Activated naive CD4-positive, alpha-beta T cell treated with anti-CD3 and anti-CD28 coated beads, Interleukin-2, amount 50 U/mL, for 24 hours (primary cell): ENCODE measurements around the gene IPO11.
A peak's percentile ranks its signal among the peaks of the same experiment; 100 is the strongest.

Experiments used
- H3K27ac Mint-ChIP-seq: one replicate; pipeline ENCODE4 v1.8.0; 2021; ENCODE audit warnings: mild to moderate bottlenecking, mixed read lengths
- H3K27me3 Mint-ChIP-seq: one replicate; pipeline ENCODE4 v1.8.0; 2021; ENCODE audit warnings: mixed read lengths
- H3K36me3 Mint-ChIP-seq: one replicate; pipeline ENCODE4 v1.8.0; 2021; ENCODE audit warnings: mixed read lengths
- H3K4me1 Mint-ChIP-seq: one replicate; pipeline ENCODE4 v1.8.0; 2021; ENCODE audit warnings: mixed read lengths
- H3K4me3 Mint-ChIP-seq: one replicate; pipeline ENCODE4 v1.8.0; 2021; ENCODE audit warnings: mild to moderate bottlenecking, mixed read lengths
- H3K9me3 Mint-ChIP-seq: one replicate; pipeline ENCODE4 v1.8.0; 2021; ENCODE audit warnings: mixed read lengths

The IPO11 gene

DNA sequence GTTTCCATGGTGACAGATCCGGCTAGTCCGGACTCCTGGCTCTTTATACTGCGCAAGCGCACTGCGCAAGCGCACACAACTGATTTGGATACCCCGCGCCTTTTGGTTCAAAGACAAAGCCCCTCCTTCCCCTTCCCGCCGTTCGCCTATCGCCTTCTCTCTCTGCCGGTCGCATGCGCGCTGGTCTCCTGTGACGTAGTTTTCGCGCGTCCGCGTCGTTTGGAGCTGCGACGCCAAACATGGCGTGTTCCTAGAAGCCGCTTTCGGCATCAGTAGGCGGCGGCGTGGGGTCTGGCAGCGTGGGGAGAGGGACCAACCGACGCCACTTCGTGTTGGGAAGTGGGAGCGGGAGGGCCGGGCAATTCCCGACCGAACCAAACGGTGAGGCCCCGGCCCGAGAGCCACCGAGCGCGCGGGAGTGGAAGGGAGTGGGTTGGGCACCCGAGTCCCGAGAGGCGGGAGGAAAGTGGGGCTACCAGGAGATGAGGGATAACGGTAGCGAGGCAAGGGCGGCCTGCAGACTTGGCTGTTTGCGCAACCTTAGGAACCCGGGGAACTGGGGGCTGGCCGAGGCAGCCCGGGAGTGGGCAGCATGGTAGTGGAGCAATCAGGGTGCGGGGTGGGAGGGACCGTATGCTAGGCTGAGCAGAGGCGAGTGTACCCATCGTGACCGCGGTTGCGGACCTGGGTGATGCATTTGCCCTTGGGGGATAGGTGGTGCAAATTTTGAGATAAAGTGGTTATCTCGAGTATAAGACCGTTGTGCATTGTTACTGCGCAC, at the start of gene IPO11:
IPO11 (plus strand) TSS at position 215 of the 781 bp plus-strand sequence. CDS start 24,517 bp downstream, outside the sequence.
- no peaks in the 10 kb centered on the region for H3K27me3 Mint-ChIP-seq
- H3K27ac Mint-ChIP-seq, result peak within 1 kb of the TSS; percentile 91
- peak within 1 kb of the TSS; percentile 95 for H3K4me3 Mint-ChIP-seq
- peaks cover 33% of the 10 kb centered on the region for H3K4me1 Mint-ChIP-seq
- peaks cover 1% of the 10 kb centered on the region for H3K36me3 Mint-ChIP-seq
- no peaks in the 10 kb centered on the region for H3K9me3 Mint-ChIP-seq

DNA sequence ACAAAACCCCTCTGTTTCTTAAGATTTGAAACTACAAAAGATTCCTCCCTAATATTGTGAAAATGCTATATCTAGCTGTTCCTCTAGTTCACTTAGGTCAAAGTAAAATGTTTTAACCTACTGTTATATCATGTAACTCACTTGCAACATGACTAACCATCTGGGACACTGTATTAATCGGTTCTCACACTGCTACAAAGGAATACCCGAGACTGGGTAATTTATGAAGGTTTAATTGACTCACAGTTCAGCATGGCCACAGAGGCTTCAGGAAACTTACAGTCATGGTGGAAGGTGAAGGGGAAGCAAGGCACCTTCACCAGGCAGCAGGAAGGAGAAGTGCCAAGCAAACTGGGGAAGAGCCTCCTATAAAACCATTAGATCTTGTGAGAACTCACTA, 43.5 kb upstream of the IPO11 start:
- Mint-ChIP-seq H3K36me3 (peaks cover 17% of the 10 kb centered on the region), H3K4me1 (peaks cover 12% of the 10 kb centered on the region), H3K9me3 (no peaks in the 10 kb centered on the region), H3K27ac (peak overlapping the region; percentile 95), H3K27me3 (no peaks in the 10 kb centered on the region), H3K4me3 (no peak overlapping the region)

DNA sequence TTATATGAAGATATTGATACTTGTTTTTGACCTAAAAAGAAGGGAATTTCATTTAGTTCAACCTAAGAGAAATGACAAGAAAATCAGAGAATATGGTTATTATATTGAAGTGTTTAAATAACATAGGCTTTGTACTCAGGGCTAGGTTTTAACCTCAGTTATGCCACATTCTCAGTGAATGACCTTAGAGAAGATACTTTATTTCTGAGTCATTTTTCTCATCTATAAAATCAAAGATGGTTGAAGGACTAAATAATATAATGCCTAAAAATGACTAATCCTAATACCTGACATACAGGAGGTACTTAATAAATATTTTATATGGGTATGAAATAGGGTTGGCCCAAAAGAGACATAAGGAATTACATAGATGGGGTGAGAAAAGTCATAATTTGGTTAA, 41.2 kb upstream of the IPO11 start:
- peaks cover 12% of the 10 kb centered on the region for H3K4me1 Mint-ChIP-seq
- H3K9me3 Mint-ChIP-seq, result no peaks in the 10 kb centered on the region
- no peaks in the 10 kb centered on the region for H3K27me3 Mint-ChIP-seq
- no peak overlapping the region for H3K4me3 Mint-ChIP-seq
- peak overlapping the region; percentile 65 for H3K27ac Mint-ChIP-seq
- H3K36me3 Mint-ChIP-seq, result peaks cover 12% of the 10 kb centered on the region

DNA sequence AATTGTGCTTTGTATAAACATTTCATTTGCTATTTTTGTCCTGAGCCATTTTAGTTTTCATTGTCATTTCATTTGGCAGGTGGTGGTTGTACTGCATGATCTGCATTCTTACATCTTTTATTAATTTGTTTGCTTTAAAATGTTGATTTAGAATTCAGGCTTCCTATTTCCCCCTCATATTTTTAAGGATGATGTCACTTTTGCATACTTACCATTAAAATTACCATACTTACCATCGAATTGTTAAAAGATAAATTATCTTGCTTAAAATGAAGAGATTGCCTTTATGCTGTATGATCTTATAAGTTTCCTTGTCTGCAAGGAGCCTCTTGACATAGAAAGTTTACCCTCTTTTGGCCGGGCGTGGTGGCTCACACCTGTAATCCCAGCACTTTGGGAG, 40.0 kb upstream of the IPO11 start:
- Mint-ChIP-seq H3K36me3 (peaks cover 9% of the 10 kb centered on the region), H3K27me3 (no peaks in the 10 kb centered on the region), H3K27ac (peak overlapping the region; percentile 41), H3K4me1 (peaks cover 12% of the 10 kb centered on the region), H3K9me3 (no peaks in the 10 kb centered on the region), H3K4me3 (no peak overlapping the region)

DNA sequence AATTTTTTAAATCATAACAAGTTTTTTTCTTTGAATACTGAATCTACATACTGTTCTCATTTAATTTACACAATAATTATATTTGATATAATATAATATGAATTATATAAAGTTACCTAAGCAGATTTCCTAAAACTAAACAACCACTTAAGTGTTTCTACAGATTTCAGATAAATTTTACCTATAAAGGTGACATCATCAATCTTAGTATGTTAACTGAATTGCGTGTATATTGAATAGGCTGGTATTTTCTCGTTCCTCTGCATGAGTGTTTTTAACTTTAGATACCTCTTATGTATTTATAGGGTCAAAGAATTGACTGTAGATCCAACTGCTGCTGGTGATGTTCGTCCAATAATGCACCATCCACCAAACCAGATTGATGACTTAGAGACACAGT, 39.2 kb upstream of the IPO11 start:
- peaks cover 12% of the 10 kb centered on the region for H3K4me1 Mint-ChIP-seq
- H3K36me3 Mint-ChIP-seq, result peaks cover 11% of the 10 kb centered on the region
- no peaks in the 10 kb centered on the region for H3K9me3 Mint-ChIP-seq
- no peaks in the 10 kb centered on the region for H3K27me3 Mint-ChIP-seq
- H3K27ac Mint-ChIP-seq, result peak overlapping the region; percentile 62
- no peak overlapping the region for H3K4me3 Mint-ChIP-seq

DNA sequence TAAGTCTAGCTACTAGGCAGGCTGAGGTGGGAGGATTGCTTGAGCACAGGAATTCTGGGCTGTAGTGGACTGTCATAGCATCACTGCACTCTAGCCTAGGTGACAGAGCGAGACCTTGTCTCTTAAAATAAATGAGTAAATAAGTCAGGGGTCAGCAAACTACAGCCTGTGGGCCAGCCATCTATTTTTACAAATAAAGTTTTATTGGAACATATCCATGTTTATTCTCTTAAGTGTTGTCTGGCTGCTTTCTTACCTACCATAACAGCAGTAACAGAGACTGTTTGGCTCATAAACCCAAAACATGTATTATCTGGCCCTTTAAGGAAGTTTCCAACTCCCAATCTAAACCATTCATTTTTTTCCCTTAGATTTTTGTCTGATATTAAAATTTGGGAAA, 38.5 kb upstream of the IPO11 start:
- Mint-ChIP-seq H3K27ac (no peak overlapping the region), H3K9me3 (no peaks in the 10 kb centered on the region), H3K27me3 (no peaks in the 10 kb centered on the region)

DNA sequence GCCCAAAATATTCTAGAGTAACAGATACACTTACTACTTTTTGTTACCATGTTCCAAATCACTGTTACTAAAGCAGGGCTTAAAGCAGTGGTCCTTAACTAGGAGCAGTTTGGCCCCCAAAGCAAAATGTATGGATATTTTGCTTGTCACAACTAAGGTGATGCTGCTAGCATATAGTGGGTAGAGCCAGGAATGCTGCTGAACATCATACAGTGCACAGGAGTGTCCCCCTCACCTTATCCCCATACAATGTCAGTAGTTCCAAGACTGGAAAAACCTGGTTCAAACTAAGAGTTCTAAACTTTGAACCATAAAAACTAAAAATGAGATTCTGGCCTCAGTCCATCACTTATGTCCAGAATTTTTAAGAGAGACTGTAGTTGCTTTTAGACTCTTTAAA, 36.9 kb upstream of the IPO11 start:
- no peaks in the 10 kb centered on the region for H3K27me3 Mint-ChIP-seq
- H3K36me3 Mint-ChIP-seq, result peaks cover 15% of the 10 kb centered on the region
- H3K27ac Mint-ChIP-seq, result peak overlapping the region; percentile 14
- H3K4me3 Mint-ChIP-seq, result no peak overlapping the region
- no peaks in the 10 kb centered on the region for H3K9me3 Mint-ChIP-seq
- peaks cover 2% of the 10 kb centered on the region for H3K4me1 Mint-ChIP-seq

More for the DNA sequence above, 38.5 kb upstream of the IPO11 start:
- Mint-ChIP-seq H3K36me3 (peaks cover 12% of the 10 kb centered on the region), H3K4me3 (no peak overlapping the region), H3K4me1 (peaks cover 9% of the 10 kb centered on the region)

DNA sequence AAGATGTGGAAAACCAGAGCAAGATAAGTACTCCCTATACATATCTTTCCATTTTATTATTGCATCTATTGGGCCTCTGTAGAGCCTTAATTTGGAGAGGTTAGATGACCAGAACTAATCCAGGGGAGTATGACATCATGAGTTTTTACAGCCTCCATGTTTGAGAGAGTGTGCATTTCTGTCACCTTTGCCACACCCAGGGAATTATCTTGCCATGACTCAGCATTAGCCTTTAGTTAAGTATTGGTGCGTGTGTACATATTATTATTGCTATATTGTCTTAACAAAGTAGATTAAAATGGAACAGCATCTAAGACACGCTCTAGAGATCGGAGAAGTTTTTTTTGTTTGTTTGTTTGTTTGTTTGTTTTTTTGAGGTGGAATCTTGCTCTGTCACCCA, 36.5 kb upstream of the IPO11 start:
- Mint-ChIP-seq H3K9me3 (no peaks in the 10 kb centered on the region), H3K27ac (peak overlapping the region; percentile 14), H3K4me1 (no peaks in the 10 kb centered on the region), H3K4me3 (no peak overlapping the region), H3K36me3 (peaks cover 15% of the 10 kb centered on the region), H3K27me3 (no peaks in the 10 kb centered on the region)

DNA sequence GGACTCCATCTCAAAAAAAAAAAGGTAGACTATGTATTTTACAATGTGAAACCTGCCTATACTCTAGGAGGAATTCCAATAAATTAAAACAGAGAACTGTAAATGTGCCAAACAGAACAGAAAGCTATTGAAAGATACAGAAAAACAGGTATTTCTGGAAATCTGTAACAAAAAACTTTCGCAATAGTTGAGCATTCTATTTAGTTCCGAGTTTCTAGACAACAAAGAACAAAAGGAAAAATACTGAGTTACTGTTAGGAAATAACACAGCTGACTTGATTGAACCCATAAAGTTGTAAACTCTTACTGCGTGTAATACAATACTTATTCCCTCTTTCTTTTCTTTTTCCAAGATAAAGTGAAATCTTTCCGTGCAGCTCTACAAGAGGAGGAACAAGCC, 27.4 kb upstream of the IPO11 start:
- no peak overlapping the region for H3K27ac Mint-ChIP-seq
- H3K36me3 Mint-ChIP-seq, result peaks cover 11% of the 10 kb centered on the region
- no peak overlapping the region for H3K4me3 Mint-ChIP-seq
- no peaks in the 10 kb centered on the region for H3K4me1 Mint-ChIP-seq
- no peaks in the 10 kb centered on the region for H3K27me3 Mint-ChIP-seq
- no peaks in the 10 kb centered on the region for H3K9me3 Mint-ChIP-seq

DNA sequence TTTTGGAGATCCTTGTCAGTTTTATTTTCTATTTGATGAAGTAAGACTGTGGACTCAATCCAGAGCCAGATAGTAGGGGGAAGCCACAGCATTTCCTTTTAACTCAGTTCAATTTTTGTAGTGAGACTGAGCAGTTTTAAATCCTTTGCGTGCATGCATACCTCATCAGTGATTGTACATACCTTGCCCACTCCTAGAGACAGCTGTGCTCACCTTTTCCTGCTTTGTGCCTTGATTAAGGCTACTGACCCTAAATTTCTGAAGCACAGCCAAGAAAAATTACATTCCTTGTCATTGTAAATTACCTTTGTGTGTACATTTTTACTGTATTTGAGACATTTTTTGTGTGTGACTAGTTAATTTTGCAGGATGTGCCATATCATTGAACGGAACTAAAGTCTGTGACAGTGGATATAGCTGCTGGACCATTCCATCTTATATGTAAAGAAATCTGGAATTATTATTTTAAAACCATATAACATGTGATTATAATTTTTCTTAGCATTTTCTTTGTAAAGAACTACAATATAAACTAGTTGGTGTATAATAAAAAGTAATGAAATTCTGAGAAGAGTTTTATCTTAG, 26.7 kb upstream of the IPO11 start:
- no peaks in the 10 kb centered on the region for H3K27me3 Mint-ChIP-seq
- H3K4me1 Mint-ChIP-seq, result peaks cover 4% of the 10 kb centered on the region
- peaks cover 9% of the 10 kb centered on the region for H3K36me3 Mint-ChIP-seq
- no peaks in the 10 kb centered on the region for H3K9me3 Mint-ChIP-seq
- no peak overlapping the region for H3K27ac Mint-ChIP-seq
- H3K4me3 Mint-ChIP-seq, result no peak overlapping the region

DNA sequence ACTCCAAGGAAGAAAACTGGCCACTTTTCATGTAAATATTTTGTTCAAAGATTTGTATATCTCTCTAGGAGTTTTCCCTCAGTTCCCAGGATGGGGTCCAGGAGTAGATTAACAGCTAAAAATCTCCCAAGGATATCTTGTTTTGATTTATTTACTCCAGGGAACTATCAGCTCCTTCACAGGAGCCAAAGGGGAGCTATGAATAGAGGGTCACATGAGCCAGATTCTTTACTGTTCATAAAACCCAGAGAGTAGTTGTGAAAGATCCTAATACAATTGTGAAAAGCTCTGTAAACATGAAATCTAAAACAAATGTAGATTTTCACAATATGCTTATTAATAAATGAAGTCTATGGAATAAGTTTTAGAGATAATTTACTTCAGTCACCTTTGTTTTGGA, 25.7 kb upstream of the IPO11 start:
- H3K4me3 Mint-ChIP-seq, result no peak overlapping the region
- no peaks in the 10 kb centered on the region for H3K9me3 Mint-ChIP-seq
- peak overlapping the region; percentile 72 for H3K27ac Mint-ChIP-seq
- peaks cover 9% of the 10 kb centered on the region for H3K36me3 Mint-ChIP-seq
- H3K4me1 Mint-ChIP-seq, result peaks cover 9% of the 10 kb centered on the region
- no peaks in the 10 kb centered on the region for H3K27me3 Mint-ChIP-seq

DNA sequence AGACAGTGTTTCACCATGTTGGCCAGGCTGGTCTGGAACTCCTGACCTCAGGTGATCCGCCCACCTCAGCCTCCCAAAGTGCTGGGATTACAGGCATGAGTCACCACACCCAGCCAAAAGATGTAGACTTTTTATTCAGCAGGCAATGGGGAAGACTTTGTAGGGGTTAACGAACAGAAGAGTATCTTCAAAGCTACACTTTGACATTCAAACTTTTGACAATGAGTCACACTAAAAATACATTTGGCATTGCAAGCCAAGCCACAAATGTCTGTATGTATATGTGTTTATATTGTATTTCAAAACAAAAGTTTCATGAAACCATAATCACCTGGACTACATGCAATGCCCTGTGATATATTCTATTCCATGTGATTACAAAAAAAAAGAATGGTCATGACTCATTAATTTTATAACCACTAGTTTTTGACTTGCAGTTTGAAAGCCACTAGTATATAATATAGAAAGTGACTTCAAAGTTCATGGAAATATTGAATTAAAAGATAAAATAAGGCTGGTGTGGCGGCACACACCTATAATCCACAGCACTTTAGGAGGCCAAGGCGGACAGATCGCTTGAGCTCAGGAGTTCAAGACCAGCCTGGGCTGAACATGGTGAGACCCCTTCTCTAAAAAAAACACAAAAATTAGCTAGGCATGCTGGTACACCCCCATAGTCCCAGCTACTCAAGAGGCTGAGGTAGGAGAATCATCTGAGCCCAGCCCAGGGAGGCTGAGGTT, 17.2 kb upstream of the IPO11 start:
- Mint-ChIP-seq H3K4me3 (peak overlapping the region; percentile 57), H3K9me3 (no peaks in the 10 kb centered on the region), H3K36me3 (peaks cover 17% of the 10 kb centered on the region), H3K27me3 (no peaks in the 10 kb centered on the region), H3K4me1 (peaks cover 48% of the 10 kb centered on the region), H3K27ac (peak overlapping the region; percentile 66)

DNA sequence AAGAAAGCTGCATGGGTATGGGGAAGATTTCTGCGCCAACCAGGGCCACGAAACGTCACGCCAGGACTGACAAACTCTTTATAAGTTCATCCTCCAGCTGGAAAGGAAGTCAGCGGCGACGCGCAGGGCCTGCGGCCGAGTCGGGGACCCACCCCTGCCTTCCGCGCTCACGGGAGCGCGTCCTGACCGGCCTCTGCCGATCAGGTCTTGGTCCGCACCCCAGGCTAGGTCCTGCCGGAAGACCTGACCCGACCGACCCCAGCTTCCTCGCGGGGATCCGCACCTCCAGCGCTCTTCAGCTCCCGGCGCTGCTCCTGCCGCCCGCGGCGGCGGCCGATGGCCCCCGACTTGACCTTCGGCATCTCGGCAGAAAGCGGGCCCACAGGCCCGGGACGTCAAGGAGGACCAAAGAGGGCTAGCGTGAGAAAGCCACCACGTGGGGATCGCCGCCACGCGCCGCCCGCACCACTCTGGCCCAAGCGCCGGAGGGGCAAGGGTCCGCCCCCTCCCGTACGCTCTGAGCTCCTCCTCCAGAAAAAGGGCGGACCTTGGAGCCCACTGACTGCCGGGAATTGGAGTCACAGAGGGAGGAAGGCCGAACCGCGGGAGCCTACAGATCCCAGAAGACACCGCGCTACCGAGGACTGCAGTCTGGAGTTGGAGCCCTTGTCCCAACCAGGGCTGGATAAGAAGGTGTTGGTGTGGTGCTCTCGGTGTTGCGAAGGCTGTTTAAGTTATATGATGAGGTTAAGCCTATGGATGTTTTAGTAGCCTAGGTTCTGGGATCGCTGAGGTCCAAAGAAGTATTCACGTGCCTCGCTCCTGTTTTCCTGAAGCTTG, 8.9 kb upstream of the IPO11 start, which contains the start of gene DIMT1:
DIMT1 (minus strand) TSS at position 495 of the 840 bp plus-strand sequence; CDS start at position 362, 133 bp downstream.
- Mint-ChIP-seq H3K36me3 (peaks cover 11% of the 10 kb centered on the region), H3K27me3 (no peaks in the 10 kb centered on the region), H3K9me3 (no peaks in the 10 kb centered on the region), H3K4me1 (peaks cover 23% of the 10 kb centered on the region), H3K4me3 (peak within 1 kb of the TSS; percentile 98), H3K27ac (peak within 1 kb of the TSS; percentile 97)

DNA sequence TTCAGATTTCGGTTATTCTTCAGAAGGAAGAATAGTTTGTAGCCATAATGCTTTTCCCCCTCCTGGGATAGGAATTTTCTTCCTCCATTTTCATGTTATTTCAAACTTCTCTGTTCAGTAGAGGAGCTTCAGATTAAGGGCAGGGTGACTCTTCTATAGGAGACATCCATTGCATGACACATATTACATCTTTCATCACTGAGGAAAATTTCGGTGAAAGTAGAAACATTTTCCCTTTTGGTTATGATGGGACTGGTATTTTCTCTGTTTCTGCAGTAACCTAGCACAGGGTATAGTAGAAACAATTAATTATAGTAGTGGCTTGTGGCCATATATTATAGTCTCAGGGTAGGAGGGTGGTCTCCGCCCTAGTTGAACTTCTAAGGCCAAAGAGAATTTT, 1.1 kb downstream of the IPO11 start:
- H3K36me3 Mint-ChIP-seq, result peaks cover 1% of the 10 kb centered on the region
- H3K27me3 Mint-ChIP-seq, result no peaks in the 10 kb centered on the region
- H3K9me3 Mint-ChIP-seq, result no peaks in the 10 kb centered on the region
- H3K27ac Mint-ChIP-seq, result peak overlapping the region; percentile 91
- H3K4me1 Mint-ChIP-seq, result peaks cover 35% of the 10 kb centered on the region
- peak overlapping the region; percentile 95 for H3K4me3 Mint-ChIP-seq

DNA sequence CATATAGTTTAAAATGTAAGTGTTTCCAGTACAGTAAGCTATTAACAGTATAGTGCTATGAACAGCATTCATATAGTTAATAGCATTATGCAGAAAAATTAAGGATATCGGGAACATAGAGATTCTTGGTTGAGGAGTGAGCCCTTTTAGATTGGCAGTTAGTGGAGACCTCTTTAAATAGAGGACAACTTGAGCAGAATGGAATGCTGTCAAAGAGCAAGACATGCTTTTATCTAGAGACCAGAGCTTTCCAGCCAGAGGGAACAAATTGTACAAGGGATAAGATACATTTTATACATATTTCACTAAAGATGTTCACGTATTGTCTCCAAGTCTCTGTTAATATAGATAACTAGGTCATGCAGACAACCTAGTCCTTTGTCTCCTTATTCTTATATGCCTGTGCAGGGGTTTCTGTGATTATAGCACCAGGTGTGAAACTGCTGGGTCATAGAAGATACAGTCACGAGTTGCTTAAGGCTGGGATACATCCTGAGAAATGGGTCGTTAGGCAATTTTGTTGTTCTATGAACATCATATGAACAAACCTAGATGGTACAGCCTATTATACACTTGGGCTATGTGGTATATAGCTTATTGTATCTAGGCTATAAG, 6.0 kb downstream of the IPO11 start:
- no peak overlapping the region for H3K27ac Mint-ChIP-seq
- peaks cover 50% of the 10 kb centered on the region for H3K4me1 Mint-ChIP-seq
- peaks cover 3% of the 10 kb centered on the region for H3K36me3 Mint-ChIP-seq
- no peaks in the 10 kb centered on the region for H3K9me3 Mint-ChIP-seq
- H3K27me3 Mint-ChIP-seq, result no peaks in the 10 kb centered on the region
- H3K4me3 Mint-ChIP-seq, result no peak overlapping the region
